HS-27A (cell line): ENCODE data around the gene SAP25.

Experiments used
- DNase-seq: peaks from one replicate; pipeline ENCODE4 v3.0.0-alpha.2; 2012; ENCODE audit warnings: low read depth, missing footprints

Gene SAP25

DNA sequence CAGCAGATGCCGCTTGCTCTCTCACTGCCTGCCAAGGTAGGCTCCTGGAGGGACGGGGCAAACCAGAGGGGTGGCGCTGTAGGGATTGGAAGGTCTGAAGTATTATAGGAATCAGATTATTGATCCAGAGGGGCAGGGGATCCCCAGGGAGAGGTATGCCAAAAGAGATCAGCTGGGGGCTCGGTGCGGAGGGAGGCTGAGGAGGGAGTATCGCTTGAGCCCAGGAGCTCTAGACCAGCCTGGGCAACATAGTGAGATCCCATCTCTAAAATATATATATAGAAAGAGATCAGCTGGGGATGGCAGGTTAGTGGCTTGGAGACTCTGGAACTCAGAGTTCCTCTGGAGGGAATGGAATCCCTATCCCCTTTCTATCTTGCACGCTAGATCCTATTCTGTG is 21.5 kb upstream of the SAP25 start:
- no peak for DNase-seq

GRCh38 chr7:100591596-100591995 is 17.9 kb upstream of the SAP25 start:
- DNase-seq, result no peak

DNA sequence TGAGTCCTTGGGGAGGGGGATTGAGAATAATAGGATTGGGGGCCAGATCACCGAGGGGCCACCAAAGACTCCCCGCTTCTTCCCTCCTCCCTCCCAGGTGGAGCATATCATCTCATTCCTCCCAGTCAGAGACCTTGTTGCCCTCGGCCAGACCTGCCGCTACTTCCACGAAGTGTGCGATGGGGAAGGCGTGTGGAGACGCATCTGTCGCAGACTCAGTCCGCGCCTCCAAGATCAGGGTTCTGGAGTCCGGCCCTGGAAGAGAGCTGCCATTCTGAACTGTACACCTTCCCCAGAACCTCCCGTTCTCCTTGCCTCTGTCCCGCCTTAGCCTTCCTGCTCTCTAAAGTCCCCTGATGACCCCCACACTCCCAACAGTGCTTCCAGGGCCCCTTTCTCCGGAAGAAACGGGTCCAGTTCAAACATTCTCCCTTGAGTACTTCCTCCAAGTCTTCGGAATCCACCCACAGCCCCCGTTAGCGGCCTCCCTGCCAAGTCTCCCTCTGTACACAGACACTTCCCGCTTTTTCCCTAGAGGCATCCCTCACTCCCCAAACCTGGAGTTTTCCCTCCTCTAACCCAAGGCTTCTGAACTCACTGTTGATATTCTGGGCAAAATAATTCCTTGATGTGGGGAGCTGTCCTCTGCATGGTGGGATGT is 16.5 kb upstream of the SAP25 start:
- DNase-seq, result no peak

GRCh38 chr7:100589341-100589947 is 15.7 kb upstream of the SAP25 start:
- DNase-seq, result no peak

DNA sequence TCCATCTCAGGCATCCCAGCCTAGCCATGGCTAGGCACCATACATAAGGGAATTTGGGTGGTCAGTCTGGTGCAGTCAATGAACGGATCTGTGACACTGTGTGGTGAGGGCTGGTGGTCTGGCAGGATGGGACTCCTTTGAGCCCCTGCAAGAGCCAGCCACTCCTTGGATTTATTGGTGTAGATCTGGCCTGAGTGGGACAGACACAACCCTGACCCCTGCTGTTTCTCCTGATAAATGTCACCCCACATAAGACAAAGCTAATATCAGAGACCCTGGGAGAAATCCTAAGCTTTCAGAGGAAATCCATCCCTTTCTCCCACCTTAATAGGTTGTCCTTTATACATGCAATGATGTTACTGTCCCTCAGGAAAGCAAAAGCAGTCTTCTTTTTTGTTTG is 14.7 kb upstream of the SAP25 start:
- DNase-seq, result no peak

- peak; percentile 94 for DNase-seq
Measured at GRCh38 chr7:100586266-100587025, 12.7 kb upstream of the SAP25 start, which contains the start of gene FBXO24. TSS of gene FBXO24 (plus strand) at chr7:100586328. CDS start at chr7:100586626, 298 bp downstream.

GRCh38 chr7:100585511-100586265 is 12.0 kb upstream of the SAP25 start, which contains the start of gene LRCH4:
TSS of gene LRCH4 (minus strand) at chr7:100586129. CDS start at chr7:100586100, 29 bp downstream.
- DNase-seq, result no peak

- no peak for DNase-seq
Measured at GRCh38 chr7:100584683-100585510, 11.2 kb upstream of the SAP25 start.

- no peak for DNase-seq
Measured at GRCh38 chr7:100584054-100584682, 10.5 kb upstream of the SAP25 start.

DNA sequence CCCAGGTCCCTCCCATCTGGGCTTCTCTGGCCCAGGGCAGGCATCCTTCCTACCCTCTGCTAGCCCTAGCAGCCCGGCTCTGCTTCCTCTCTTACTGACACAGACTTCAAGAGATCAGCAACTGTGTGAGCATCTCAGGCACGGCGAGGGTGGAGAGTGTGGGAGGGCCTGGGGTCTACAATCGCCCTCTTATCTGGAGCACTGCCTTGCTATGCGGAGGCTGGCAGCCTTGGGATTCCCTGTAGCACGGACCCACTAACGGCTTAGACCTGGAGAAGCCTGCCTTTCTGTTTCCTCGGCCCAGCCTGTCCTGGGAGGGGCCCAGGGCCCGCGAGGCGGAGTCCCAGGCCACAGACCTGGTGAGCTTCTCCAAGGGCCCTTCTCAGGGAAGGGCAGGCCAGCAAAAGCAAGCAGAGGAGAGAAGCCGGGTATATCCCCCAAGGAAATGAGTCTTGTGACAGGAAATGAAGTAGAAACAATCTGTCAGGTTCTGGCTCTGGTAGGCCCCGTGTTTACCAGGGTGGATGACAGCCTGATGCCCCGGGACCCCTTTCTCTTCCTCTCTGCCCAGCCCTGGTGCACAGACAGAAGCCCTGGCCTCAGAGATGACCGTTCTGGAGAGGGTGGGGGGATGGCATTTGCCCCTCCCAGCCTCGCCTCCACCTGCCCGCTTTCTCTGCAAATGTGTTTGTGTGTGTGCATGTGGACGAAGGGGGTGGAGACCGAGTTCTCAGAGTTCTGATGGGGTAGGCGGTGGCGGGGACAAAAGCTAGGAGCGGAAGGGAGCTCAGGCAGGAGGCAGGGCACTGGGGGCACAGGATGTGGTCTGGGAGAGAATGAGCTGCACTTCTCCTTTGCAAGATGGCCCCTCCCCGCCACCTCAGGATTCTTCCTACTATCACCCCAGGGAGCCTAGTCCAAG is 9.7 kb upstream of the SAP25 start:
- no peak for DNase-seq

DNA sequence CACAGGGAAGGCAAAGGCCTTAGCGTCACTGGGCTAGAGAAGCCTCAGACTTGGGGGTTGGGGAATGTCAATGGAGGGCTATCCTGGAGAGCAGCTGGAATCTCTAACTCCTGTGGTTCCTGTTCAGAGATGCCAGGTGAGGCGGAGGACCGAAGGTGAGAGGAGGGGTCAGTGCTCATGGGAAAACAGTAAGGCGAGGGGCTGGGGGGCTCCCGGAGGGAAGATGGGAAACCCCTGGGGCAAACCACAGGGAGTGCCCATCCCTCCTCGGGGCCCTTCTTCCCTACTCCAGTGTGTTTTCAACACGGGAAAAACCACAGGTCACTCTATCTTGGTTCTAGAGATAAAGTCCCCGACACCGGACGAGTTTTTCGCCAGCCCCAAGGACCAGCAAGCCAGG is 8.9 kb upstream of the SAP25 start:
- no peak for DNase-seq

DNA sequence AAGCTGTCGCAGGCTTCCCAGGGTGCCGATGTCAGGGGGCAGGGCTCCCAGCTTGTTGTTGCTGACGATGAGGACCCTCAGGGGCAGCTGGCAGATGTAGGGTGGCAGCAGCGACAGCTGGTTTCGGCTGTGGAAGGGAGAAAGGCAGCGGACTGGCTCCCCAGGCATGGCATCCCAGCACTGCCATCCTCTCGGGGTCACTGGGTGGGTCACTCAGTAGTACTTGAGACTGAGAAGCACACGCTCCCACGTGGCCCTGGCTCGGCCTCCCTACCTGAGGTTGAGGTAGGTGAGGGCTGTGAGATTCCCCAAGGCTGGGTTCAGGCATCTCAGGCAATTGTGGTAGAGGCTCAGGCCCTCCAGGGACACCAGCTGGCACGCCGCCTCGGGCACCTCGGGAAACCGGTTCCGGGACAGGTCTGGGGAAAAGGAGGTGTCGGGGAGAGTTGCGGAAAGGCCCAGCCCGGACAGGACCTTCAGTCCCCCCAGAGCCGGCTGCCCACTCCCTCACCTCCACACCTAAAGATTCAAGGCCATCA is 8.4 kb upstream of the SAP25 start:
- DNase-seq, result no peak

DNA sequence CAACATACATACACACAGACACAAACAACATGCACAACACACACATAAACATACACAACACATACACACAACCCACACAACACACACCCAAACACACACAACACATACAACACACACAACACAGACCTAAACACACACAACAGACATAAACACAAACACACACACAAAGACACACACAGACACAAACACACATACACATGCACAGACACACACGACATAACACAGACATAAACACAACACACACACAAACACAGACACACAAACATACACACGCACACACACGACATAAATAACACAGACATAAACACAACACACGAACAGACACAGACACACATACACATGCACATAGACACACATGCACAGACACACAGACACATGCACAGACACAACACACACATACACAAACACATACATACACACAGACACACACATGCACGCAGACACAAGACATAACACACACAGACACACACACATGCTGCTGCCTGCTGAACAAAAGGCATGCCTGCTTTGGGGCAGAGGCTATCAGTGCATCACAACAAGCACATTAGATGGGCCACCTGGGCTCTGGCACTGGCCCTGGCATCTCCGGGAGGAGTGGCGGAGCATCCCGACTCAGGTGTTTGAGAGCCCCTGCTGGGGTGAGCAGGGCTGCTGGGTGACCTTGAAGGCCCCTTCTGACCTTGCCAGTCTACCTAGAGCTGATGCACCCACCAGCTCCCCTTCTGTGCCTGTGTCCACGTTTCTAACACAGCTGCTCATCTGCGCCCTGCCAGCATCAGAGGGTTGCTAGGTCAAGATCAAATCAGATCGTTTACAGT is 7.0 kb upstream of the SAP25 start:
- DNase-seq, result no peak

- no peak for DNase-seq
Measured at GRCh38 chr7:100578246-100579183, 4.8 kb upstream of the SAP25 start.

DNA sequence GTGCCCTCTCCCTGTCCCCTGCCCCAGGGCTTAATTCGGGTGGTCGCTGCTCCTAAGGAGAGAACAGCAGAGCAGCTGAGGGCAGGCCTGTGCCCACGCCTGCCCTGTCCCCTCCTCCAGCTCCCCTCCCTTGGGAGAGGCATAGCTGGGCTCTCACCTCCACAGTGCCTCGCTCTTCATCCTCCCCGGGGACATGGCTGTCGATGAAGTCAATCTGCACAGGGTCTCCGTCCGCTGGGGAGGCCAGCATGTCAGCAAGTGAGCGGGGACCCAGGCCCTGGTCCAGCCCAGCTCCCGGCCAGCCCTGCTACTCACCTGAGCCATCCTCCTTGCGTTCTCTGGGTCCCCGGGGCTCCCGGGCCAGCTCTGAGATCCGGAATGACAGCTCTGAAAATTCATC is 3.8 kb upstream of the SAP25 start:
- no peak for DNase-seq

- DNase-seq, result no peak
Measured at GRCh38 chr7:100577103-100577502, 3.4 kb upstream of the SAP25 start.

- DNase-seq, result no peak
Measured at GRCh38 chr7:100576384-100576993, 2.8 kb upstream of the SAP25 start.
